GM19239 (cell line): ENCODE results near the gene UBE2Z.
"Not testable (repeated sequence)": the region's sequence is repeated elsewhere in the genome, so short reads cannot be mapped to it uniquely, and the experiment has no call there.

ENCODE experiments used
- DNase-seq: peaks from one replicate; pipeline ENCODE4 v3.0.0; 2011; ENCODE audit warnings: low spot score; ENCODE audit not compliant: insufficient read length
- FAIRE-seq: peaks from 2 replicates; lab custom pipeline; 2011; peaks lifted over from hg19 to GRCh38; lab: Jason Lieb, UNC

Gene UBE2Z

DNA sequence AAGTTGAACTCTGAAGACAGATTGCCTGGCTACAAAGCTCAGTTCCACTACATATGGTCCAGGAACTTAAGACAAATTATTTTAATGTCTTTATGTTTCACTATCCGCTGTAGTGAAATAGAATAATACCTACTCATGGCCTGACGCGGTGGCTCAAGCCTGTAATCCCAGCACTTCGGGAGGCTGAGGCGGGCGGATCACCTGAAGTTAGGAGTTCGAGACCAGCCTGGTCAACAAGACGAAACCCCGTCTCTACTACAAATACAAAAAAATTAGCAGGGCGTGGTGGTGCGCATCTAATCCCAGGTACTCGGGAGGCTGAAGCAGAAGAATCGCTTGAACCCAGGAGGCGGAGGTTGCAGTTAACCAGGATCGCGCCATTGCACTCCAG is 37.0 kb downstream of the UBE2Z start:
- not testable (repeated sequence) for DNase-seq, FAIRE-seq

GRCh38 chr17:48951572-48951971 is 43.4 kb downstream of the UBE2Z start:
- no peak for FAIRE-seq

GRCh38 chr17:48952904-48953303 is 44.7 kb downstream of the UBE2Z start:
- DNase-seq (no peak), FAIRE-seq (no peak)

More at GRCh38 chr17:48951572-48951971, 43.4 kb downstream of the UBE2Z start:
- no peak for DNase-seq

GRCh38 chr17:48954300-48954755 is 46.1 kb downstream of the UBE2Z start:
- no peak for FAIRE-seq
- DNase-seq, result no peak

DNA sequence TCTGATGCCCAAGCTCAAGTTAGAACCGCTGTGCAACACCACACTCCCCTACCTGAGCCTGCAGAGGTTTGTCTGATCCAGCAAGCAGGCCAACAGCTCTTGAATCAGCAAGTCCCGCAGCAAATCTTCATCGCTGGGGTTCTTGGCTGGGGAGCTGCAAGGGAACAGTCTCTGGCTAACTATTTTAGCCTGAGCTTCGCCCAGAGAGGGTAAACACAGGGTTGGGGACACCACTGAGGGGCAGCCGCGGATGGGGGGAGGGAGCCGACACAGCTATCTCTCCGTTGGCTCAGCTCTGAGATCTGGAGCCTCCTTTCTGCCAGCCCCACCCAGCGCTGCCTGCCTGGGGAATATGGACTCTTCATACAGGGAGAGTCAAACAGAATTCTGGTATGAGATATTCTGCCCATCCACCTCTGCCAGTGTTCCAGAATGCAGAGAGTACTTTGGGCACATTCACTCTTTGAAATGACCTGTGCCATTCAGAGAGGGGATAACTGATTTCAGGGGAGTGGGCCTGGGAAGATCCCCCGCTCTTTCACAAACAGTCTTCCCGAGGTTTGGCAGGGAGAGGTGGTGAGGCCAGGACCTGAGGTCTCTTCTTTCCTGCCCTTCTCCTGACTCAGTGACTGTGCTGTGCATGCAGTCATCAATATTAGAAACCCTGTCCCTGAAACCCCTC is 52.8 kb downstream of the UBE2Z start:
- FAIRE-seq (no peak), DNase-seq (no peak)

- DNase-seq, result no peak
- no peak for FAIRE-seq
These were observed 53.5 kb downstream of the UBE2Z start for GRCh38 chr17:48961516-48962233.

DNA sequence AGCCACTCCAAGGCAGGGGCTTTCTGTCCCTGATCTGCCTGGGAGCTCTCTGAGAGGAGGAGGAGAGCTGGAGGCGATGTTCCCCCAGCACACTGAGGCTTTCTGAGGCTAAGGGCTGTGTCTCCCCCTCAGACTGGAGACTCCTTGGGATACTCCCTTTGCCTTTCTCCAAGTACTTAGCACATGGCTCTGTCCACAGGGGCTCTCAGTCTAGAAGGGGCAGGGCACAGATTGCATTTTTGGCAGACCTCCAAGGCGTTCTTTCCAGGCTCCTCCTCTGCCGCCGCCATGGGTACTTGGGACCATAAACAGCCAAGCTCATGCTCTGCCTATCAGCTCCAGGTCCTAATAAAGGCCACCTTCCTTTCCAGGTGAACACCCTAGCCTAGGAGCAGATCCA is 62.0 kb downstream of the UBE2Z start:
- FAIRE-seq (no peak), DNase-seq (no peak)

DNA sequence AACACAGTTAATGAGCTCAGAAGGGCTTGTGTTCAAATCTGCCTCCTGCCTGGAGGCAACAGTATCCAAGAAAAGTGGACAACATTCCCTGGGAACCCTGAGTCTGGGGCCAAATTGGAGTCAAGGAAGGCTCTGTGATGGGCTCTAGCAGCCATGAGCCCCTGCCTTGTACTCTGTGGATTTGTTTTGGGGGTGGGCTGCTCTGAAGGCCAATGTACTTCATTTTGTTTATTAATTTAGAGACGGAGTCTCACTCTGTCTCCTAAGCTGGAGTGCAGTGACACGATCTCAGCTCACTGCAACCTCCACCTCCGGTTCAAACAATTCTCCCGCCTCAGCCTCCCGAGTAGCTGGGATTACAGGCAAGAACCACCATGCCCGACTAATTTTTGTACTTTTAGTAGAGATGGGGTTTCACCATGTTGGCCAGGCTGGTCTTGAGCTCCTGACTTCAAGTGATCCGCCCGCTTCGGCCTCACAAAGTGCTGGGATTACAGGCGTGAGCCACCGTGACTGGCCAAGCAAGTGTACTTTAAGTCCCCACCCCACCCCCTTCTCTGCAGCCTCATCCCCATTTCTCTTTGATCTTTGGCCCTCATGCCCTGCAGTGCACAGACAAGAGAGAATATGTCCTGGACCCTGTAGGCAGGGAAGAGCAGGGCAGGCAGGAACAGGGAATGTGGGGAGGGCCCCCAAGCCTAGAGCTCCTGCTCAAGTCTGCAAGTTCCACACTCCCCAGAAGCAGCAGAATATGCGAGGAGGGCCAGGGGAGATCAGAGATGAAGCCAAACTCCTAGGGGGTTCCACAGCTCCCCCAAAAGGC is 62.9 kb downstream of the UBE2Z start:
- DNase-seq (no peak), FAIRE-seq (no peak)

GRCh38 chr17:48972749-48973097 is 64.5 kb downstream of the UBE2Z start:
- FAIRE-seq, result no peak

GRCh38 chr17:48973806-48974205 is 65.6 kb downstream of the UBE2Z start:
- FAIRE-seq (no peak), DNase-seq (no peak)

More at GRCh38 chr17:48972749-48973097, 64.5 kb downstream of the UBE2Z start:
- DNase-seq, result no peak
